ENCODE measurements around the gene BCAS3.

The BCAS3 gene

GRCh38 chr17:61387511-61388305, 710.1 kb downstream of the BCAS3 start:
- Mint-ChIP-seq H3K4me1 (ENCODE audit: low read depth) (no peaks in the 10 kb centered on the region), H3K9me3 (no peaks in the 10 kb centered on the region), H3K27ac (no peak overlapping the region), H3K4me3 (no peak overlapping the region), H3K27me3 (peaks cover 3% of the 10 kb centered on the region), H3K36me3 (ENCODE audit: low read depth) (no peaks in the 10 kb centered on the region)

GRCh38 chr17:61388561-61389356, 711.1 kb downstream of the BCAS3 start:
- peaks cover 3% of the 10 kb centered on the region for H3K27me3 Mint-ChIP-seq
- H3K27ac Mint-ChIP-seq, result no peak overlapping the region
- H3K9me3 Mint-ChIP-seq, result no peaks in the 10 kb centered on the region
- no peaks in the 10 kb centered on the region for H3K4me1 Mint-ChIP-seq (ENCODE audit: low read depth)
- H3K4me3 Mint-ChIP-seq, result no peak overlapping the region
- H3K36me3 Mint-ChIP-seq (ENCODE audit: low read depth), result no peaks in the 10 kb centered on the region

- Mint-ChIP-seq H3K4me3 (no peak overlapping the region), H3K27me3 (peaks cover 8% of the 10 kb centered on the region), H3K9me3 (no peaks in the 10 kb centered on the region), H3K27ac (no peak overlapping the region), H3K36me3 (ENCODE audit: low read depth) (no peaks in the 10 kb centered on the region), H3K4me1 (ENCODE audit: low read depth) (no peaks in the 10 kb centered on the region)
Observed at GRCh38 chr17:61389670-61390478, 712.2 kb downstream of the BCAS3 start.

GRCh38 chr17:61390479-61390791, 712.8 kb downstream of the BCAS3 start:
- H3K27me3 Mint-ChIP-seq, result peaks cover 14% of the 10 kb centered on the region
- H3K36me3 Mint-ChIP-seq (ENCODE audit: low read depth), result no peaks in the 10 kb centered on the region
- no peaks in the 10 kb centered on the region for H3K4me1 Mint-ChIP-seq (ENCODE audit: low read depth)
- H3K9me3 Mint-ChIP-seq, result no peaks in the 10 kb centered on the region
- no peak overlapping the region for H3K27ac Mint-ChIP-seq
- H3K4me3 Mint-ChIP-seq, result no peak overlapping the region

GRCh38 chr17:61391595-61392291, 714.1 kb downstream of the BCAS3 start:
- no peaks in the 10 kb centered on the region for H3K9me3 Mint-ChIP-seq
- H3K4me3 Mint-ChIP-seq, result no peak overlapping the region
- peaks cover 20% of the 10 kb centered on the region for H3K27me3 Mint-ChIP-seq
- no peaks in the 10 kb centered on the region for H3K36me3 Mint-ChIP-seq (ENCODE audit: low read depth)
- H3K27ac Mint-ChIP-seq, result no peak overlapping the region
- H3K4me1 Mint-ChIP-seq (ENCODE audit: low read depth), result no peaks in the 10 kb centered on the region

- peaks cover 23% of the 10 kb centered on the region for H3K27me3 Mint-ChIP-seq
- no peak overlapping the region for H3K27ac Mint-ChIP-seq
- H3K4me1 Mint-ChIP-seq (ENCODE audit: low read depth), result peaks cover 3% of the 10 kb centered on the region
- no peak overlapping the region for H3K4me3 Mint-ChIP-seq
- H3K36me3 Mint-ChIP-seq (ENCODE audit: low read depth), result no peaks in the 10 kb centered on the region
- H3K9me3 Mint-ChIP-seq, result no peaks in the 10 kb centered on the region
Observed at GRCh38 chr17:61392679-61393078, 715.0 kb downstream of the BCAS3 start.

- no peaks in the 10 kb centered on the region for H3K36me3 Mint-ChIP-seq (ENCODE audit: low read depth)
- no peak overlapping the region for H3K4me3 Mint-ChIP-seq
- H3K27ac Mint-ChIP-seq, result no peak overlapping the region
- peaks cover 11% of the 10 kb centered on the region for H3K4me1 Mint-ChIP-seq (ENCODE audit: low read depth)
- H3K27me3 Mint-ChIP-seq, result peaks cover 31% of the 10 kb centered on the region
- no peaks in the 10 kb centered on the region for H3K9me3 Mint-ChIP-seq
Observed at GRCh38 chr17:61393550-61393903, 715.9 kb downstream of the BCAS3 start.

GRCh38 chr17:61393904-61394629, 716.4 kb downstream of the BCAS3 start:
- H3K36me3 Mint-ChIP-seq (ENCODE audit: low read depth), result no peaks in the 10 kb centered on the region
- H3K27me3 Mint-ChIP-seq, result peaks cover 35% of the 10 kb centered on the region
- no peaks in the 10 kb centered on the region for H3K9me3 Mint-ChIP-seq
- no peak overlapping the region for H3K27ac Mint-ChIP-seq
- H3K4me3 Mint-ChIP-seq, result no peak overlapping the region
- H3K4me1 Mint-ChIP-seq (ENCODE audit: low read depth), result peaks cover 14% of the 10 kb centered on the region

GRCh38 chr17:61394630-61395408, 717.2 kb downstream of the BCAS3 start:
- Mint-ChIP-seq H3K4me3 (no peak overlapping the region), H3K4me1 (ENCODE audit: low read depth) (peaks cover 14% of the 10 kb centered on the region), H3K36me3 (ENCODE audit: low read depth) (no peaks in the 10 kb centered on the region)

GRCh38 chr17:61395409-61395982, 717.8 kb downstream of the BCAS3 start:
- no peaks in the 10 kb centered on the region for H3K36me3 Mint-ChIP-seq (ENCODE audit: low read depth)
- H3K4me3 Mint-ChIP-seq, result no peak overlapping the region
- H3K27me3 Mint-ChIP-seq, result peaks cover 32% of the 10 kb centered on the region
- no peaks in the 10 kb centered on the region for H3K9me3 Mint-ChIP-seq
- peaks cover 14% of the 10 kb centered on the region for H3K4me1 Mint-ChIP-seq (ENCODE audit: low read depth)
- H3K27ac Mint-ChIP-seq, result no peak overlapping the region

More at GRCh38 chr17:61394630-61395408, 717.2 kb downstream of the BCAS3 start:
- peaks cover 32% of the 10 kb centered on the region for H3K27me3 Mint-ChIP-seq
- no peak overlapping the region for H3K27ac Mint-ChIP-seq
- H3K9me3 Mint-ChIP-seq, result no peaks in the 10 kb centered on the region

- no peak overlapping the region for H3K27ac Mint-ChIP-seq
- no peaks in the 10 kb centered on the region for H3K9me3 Mint-ChIP-seq
- H3K4me3 Mint-ChIP-seq, result no peak overlapping the region
- H3K36me3 Mint-ChIP-seq (ENCODE audit: low read depth), result no peaks in the 10 kb centered on the region
- peaks cover 37% of the 10 kb centered on the region for H3K27me3 Mint-ChIP-seq
- peaks cover 19% of the 10 kb centered on the region for H3K4me1 Mint-ChIP-seq (ENCODE audit: low read depth)
Observed at GRCh38 chr17:61395983-61396585, 718.4 kb downstream of the BCAS3 start.

- Mint-ChIP-seq H3K9me3 (no peaks in the 10 kb centered on the region), H3K27ac (no peak overlapping the region), H3K4me1 (ENCODE audit: low read depth) (peaks cover 25% of the 10 kb centered on the region), H3K36me3 (ENCODE audit: low read depth) (no peaks in the 10 kb centered on the region), H3K4me3 (no peak overlapping the region), H3K27me3 (peaks cover 43% of the 10 kb centered on the region)
Observed at GRCh38 chr17:61396586-61397085, 719.0 kb downstream of the BCAS3 start.
